Uterus (tissue), 2 donors: Measurements from ENCODE around the gene ANKRD36C.

ENCODE experiments used
- POLR2A ChIP-seq, 2 donors: fragments of 450-650 bp; IDR thresholded peaks; one replicate each; pipeline ENCODE4 v1.6.1; 2016; ENCODE audit warnings: antibody characterized with exemption in 2 of 2, mild to moderate bottlenecking in 1 of 2, moderate library complexity in 1 of 2
- TF ChIP-seq, protein P1 (sequence below), 4 experiments: fragments of 200-600 bp in 2 of 4; fragments of 450-650 bp in 2 of 4; sonication (generic) in 2 of 4; IDR thresholded peaks; one replicate each; pipeline ENCODE4 v1.5.1; 2016 to 2019; ENCODE audit warnings: antibody characterized with exemption in 4 of 4, mild to moderate bottlenecking in 2 of 4, moderate library complexity in 1 of 4

DNA sequence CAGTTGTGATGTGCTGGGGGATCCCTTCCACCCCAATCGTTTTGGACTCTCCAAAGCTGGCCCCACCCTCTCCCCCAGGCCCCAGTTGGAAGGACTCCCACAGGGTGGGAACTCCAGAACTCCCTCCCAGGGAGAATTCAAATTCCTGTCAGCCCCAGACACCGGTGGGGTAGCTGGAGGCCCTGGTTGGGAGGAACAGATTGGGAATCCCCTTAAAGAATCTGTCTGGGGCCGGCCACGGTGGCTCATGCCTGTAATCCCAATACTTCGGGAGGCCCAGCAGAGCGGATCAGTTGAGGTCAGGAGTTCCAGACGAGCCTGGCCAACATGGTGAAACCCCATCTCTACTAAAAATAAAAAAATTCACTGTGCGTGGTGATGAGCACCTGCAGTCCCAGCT lies 155.5 kb downstream of the ANKRD36C start:
- TF ChIP-seq, protein P1, sequence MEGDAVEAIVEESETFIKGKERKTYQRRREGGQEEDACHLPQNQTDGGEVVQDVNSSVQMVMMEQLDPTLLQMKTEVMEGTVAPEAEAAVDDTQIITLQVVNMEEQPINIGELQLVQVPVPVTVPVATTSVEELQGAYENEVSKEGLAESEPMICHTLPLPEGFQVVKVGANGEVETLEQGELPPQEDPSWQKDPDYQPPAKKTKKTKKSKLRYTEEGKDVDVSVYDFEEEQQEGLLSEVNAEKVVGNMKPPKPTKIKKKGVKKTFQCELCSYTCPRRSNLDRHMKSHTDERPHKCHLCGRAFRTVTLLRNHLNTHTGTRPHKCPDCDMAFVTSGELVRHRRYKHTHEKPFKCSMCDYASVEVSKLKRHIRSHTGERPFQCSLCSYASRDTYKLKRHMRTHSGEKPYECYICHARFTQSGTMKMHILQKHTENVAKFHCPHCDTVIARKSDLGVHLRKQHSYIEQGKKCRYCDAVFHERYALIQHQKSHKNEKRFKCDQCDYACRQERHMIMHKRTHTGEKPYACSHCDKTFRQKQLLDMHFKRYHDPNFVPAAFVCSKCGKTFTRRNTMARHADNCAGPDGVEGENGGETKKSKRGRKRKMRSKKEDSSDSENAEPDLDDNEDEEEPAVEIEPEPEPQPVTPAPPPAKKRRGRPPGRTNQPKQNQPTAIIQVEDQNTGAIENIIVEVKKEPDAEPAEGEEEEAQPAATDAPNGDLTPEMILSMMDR (IDR thresholded peaks at IDR 0.05) = no peak
- TF ChIP-seq POLR2A (IDR thresholded peaks at IDR 0.05) = no peak
